ENCODE results near the gene GAS7. TPM values are rescaled to one million over a fixed set of nuclear protein-coding genes. Genes with fewer than 3 reads are reported as not detected.

Gene GAS7
- total and polyA plus RNA-seq, 12 donors = 19.8 to 111 (median 61.8) TPM

DNA sequence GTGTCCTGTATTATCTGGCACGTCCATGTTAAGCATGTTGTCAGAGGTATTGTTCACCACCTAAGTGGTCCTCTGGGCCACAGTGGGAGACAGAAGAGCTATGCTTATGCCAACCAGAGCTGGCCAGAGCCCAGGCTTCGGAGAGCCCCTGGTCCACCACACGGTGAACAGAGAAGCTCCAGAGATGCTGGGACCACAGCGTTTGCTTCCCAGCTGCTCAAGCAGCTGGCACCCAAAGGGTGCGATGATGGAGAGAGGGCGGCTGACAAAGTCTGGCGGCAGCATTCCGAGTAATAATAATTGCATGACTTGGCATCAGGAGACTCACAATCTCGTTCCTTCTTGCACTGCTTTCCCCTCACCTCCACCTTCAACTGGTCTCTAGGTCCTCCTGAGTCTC lies 257.6 kb downstream of the GAS7 start:
- Histone ChIP-seq H3K27me3 (no peaks in the 10 kb centered on the region), H3K36me3 (peaks cover 0 to 100% (median 21%) of the 10 kb centered on the region in 9 donors), H3K4me3 (no peak overlapping the region), H3K4me1 (peaks cover 0 to 14% (median 10%) of the 10 kb centered on the region in 9 donors), H3K27ac (no peak overlapping the region), H3K9me3 (peaks cover 0 to 17% (median 0%) of the 10 kb centered on the region in 11 donors)
- no peak for DNase-seq
- no peak for ATAC-seq
- intact Hi-C loops (cut with DNase I) = no loop called here
- WGBS, 2 donors = 78 to 80% methylated on average over 9 of the region's 9 CpGs
- no peak for TF ChIP-seq CTCF (IDR thresholded peaks at IDR 0.05)

- peaks cover 0 to 99% (median 21%) of the 10 kb centered on the region in 9 donors for H3K36me3 ChIP-seq
- intact Hi-C loops (cut with DNase I) = no loop called here
- no peak for DNase-seq
Observed at GRCh38 chr17:9938764-9939163, 259.6 kb downstream of the GAS7 start.

GRCh38 chr17:9937901-9938300 lies 260.5 kb downstream of the GAS7 start:
- Histone ChIP-seq H3K4me1 (peaks cover 0 to 14% (median 10%) of the 10 kb centered on the region in 9 donors), H3K9me3 (peaks cover 0 to 17% (median 0%) of the 10 kb centered on the region in 11 donors), H3K27me3 (no peaks in the 10 kb centered on the region), H3K4me3 (no peak overlapping the region), H3K27ac (peak overlapping the region in 2 of 10 donors; percentile 22 to 25), H3K36me3 (peaks cover 0 to 99% (median 21%) of the 10 kb centered on the region in 9 donors)
- intact Hi-C loops (cut with DNase I) = no loop called here
- WGBS, 2 donors = 92% methylated on average over 9 of the region's 9 CpGs
- DNase-seq (no peak), ATAC-seq (no peak)
- TF ChIP-seq CTCF (IDR thresholded peaks at IDR 0.05) = no peak

More at GRCh38 chr17:9938764-9939163, 259.6 kb downstream of the GAS7 start:
- no peak overlapping the region for H3K4me3 ChIP-seq
- H3K27me3 ChIP-seq = no peaks in the 10 kb centered on the region
- H3K4me1 ChIP-seq = peaks cover 0 to 14% (median 10%) of the 10 kb centered on the region in 9 donors
- peaks cover 0 to 17% (median 0%) of the 10 kb centered on the region in 11 donors for H3K9me3 ChIP-seq
- ATAC-seq = no peak
- no peak overlapping the region for H3K27ac ChIP-seq
- 85 to 92% methylated on average over 1 of the region's 1 CpG for WGBS, 2 donors
- no peak for TF ChIP-seq CTCF (IDR thresholded peaks at IDR 0.05)

GRCh38 chr17:9937241-9937761 lies 261.1 kb downstream of the GAS7 start:
- no peak overlapping the region for H3K4me3 ChIP-seq
- H3K4me1 ChIP-seq = peaks cover 0 to 14% (median 10%) of the 10 kb centered on the region in 9 donors
- H3K27ac ChIP-seq = peak overlapping the region in 3 of 10 donors; percentile 22 to 28 (median 25)
- ATAC-seq = peak; percentile 46 to 96 (median 80)
- TF ChIP-seq CTCF (IDR thresholded peaks at IDR 0.05) = no peak
- H3K36me3 ChIP-seq = peaks cover 0 to 99% (median 23%) of the 10 kb centered on the region in 9 donors
- peaks cover 0 to 17% (median 0%) of the 10 kb centered on the region in 11 donors for H3K9me3 ChIP-seq
- peak; percentile 51 to 75 for DNase-seq
- WGBS, 2 donors = 51 to 63% methylated on average over 13 of the region's 13 CpGs
- H3K27me3 ChIP-seq = no peaks in the 10 kb centered on the region
- intact Hi-C loops (cut with DNase I) = no loop called here

Measured in heart right ventricle (tissue), 16 donors.